Calu3 (cell line): ENCODE measurements around the gene DDAH1. TPM values are rescaled to one million over a fixed set of nuclear protein-coding genes. Genes with fewer than 3 reads are reported as not detected.
A peak's percentile ranks its signal among the peaks of the same experiment; 100 is the strongest.

ENCODE experiments used
- BruUV-seq: library from RNA; stranded (reverse); fragments of 400-500 nt; replicated peaks from 2 replicates; lab custom pipeline; 2021; lab: Mats Ljungman, UMichigan
- CTCF ChIA-PET: fragments of 300-600 bp; sonication (Branson Sonifier 250); formaldehyde crosslinking; loops from one replicate; lab custom pipeline; 2022; ENCODE audit warnings: antibody characterized with exemption; lab: Charles Lee
- DNase-seq: peaks from one replicate; pipeline ENCODE4 v3.0.0; 2022
- H3K27ac Mint-ChIP-seq: one replicate; pipeline ENCODE4 v1.8.0; 2022; ENCODE audit warnings: mixed read lengths; ENCODE audit not compliant: unreplicated experiment
- H3K27me3 Mint-ChIP-seq: one replicate; pipeline ENCODE4 v1.8.0; 2022; ENCODE audit warnings: mixed read lengths; ENCODE audit not compliant: unreplicated experiment
- H3K36me3 Mint-ChIP-seq: one replicate; pipeline ENCODE4 v1.8.0; 2022; ENCODE audit warnings: mild to moderate bottlenecking, moderate library complexity, mixed read lengths; ENCODE audit not compliant: insufficient read depth, unreplicated experiment
- H3K4me1 Mint-ChIP-seq: one replicate; pipeline ENCODE4 v1.8.0; 2022; ENCODE audit warnings: mild to moderate bottlenecking, low read depth, mixed read lengths; ENCODE audit not compliant: unreplicated experiment
- H3K4me3 Mint-ChIP-seq: one replicate; pipeline ENCODE4 v1.8.0; 2022; ENCODE audit warnings: mild to moderate bottlenecking, low read depth, moderate library complexity, mixed read lengths; ENCODE audit not compliant: unreplicated experiment
- H3K9me3 Mint-ChIP-seq: one replicate; pipeline ENCODE4 v1.8.0; 2022; ENCODE audit warnings: low read depth, mixed read lengths; ENCODE audit not compliant: unreplicated experiment
- intact Hi-C: fragments of 100-400 bp; cut with micrococcal nuclease; formaldehyde crosslinking; loops from one replicate; pipeline ENCODE4 v1.10.0; 2022; ENCODE audit not compliant: unreplicated experiment
- total RNA-seq: library from RNA; stranded (reverse); gene quantifications from 2 replicates; pipeline ENCODE4 v1.2.3, GENCODE V29; 2022
- TF ChIP-seq, protein P1 (sequence below): fragments of 200-600 bp; IDR thresholded peaks from one replicate; pipeline ENCODE4 v1.8.0; 2022; ENCODE audit warnings: antibody characterized with exemption; ENCODE audit not compliant: unreplicated experiment

Gene DDAH1
- total RNA-seq, 1 experiment from 2014 or later, result 84.1 TPM

- TF ChIP-seq, protein P1, sequence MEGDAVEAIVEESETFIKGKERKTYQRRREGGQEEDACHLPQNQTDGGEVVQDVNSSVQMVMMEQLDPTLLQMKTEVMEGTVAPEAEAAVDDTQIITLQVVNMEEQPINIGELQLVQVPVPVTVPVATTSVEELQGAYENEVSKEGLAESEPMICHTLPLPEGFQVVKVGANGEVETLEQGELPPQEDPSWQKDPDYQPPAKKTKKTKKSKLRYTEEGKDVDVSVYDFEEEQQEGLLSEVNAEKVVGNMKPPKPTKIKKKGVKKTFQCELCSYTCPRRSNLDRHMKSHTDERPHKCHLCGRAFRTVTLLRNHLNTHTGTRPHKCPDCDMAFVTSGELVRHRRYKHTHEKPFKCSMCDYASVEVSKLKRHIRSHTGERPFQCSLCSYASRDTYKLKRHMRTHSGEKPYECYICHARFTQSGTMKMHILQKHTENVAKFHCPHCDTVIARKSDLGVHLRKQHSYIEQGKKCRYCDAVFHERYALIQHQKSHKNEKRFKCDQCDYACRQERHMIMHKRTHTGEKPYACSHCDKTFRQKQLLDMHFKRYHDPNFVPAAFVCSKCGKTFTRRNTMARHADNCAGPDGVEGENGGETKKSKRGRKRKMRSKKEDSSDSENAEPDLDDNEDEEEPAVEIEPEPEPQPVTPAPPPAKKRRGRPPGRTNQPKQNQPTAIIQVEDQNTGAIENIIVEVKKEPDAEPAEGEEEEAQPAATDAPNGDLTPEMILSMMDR, result no peak
- H3K36me3 Mint-ChIP-seq, result no peaks in the 10 kb centered on the region
- H3K4me3 Mint-ChIP-seq, result peak overlapping the region; percentile 58
- peak overlapping the region; percentile 45 for H3K27ac Mint-ChIP-seq
- H3K27me3 Mint-ChIP-seq, result no peaks in the 10 kb centered on the region
- peak; percentile 30 for DNase-seq
- CTCF ChIA-PET, result interaction anchor here (0.7 to 3.3 kb wide), 6 partner anchors 9 to 95 kb away, joined by 5 to 15 read pairs (median 8); no protein-coding TSS in a partner anchor
- BruUV-seq, result no TSS peak
- H3K4me1 Mint-ChIP-seq, result peaks cover 57% of the 10 kb centered on the region
- intact Hi-C loops, result no loop called here
- H3K9me3 Mint-ChIP-seq, result no peaks in the 10 kb centered on the region
These were observed 57.9 kb downstream of the DDAH1 start for GRCh38 chr1:85406887-85407533.

DNA sequence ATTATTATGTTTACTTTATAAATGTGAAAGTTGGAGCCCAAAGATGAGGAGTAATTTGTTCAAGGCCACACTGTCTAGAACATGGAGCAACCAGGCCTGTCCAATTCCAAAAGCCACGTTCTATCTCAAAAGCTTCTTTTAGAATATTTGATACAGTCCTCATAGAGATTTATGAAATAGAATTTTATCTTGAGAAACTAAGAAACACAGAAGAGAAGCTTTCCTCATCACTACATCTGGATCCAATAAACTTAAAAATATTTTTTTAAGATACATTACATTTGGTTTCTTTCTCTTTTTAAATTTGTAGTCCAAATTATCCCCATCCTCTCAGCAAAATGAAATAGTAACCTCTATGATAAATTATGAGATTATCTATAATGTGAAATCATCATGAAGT lies 58.9 kb downstream of the DDAH1 start:
- H3K4me1 Mint-ChIP-seq, result peaks cover 47% of the 10 kb centered on the region
- CTCF ChIA-PET, result interaction anchor here (3.3 kb wide), 1 partner anchor 62 kb away, joined by 15 read pairs; no protein-coding TSS in a partner anchor
- no peak overlapping the region for H3K4me3 Mint-ChIP-seq
- TF ChIP-seq, protein P1, result no peak
- no peak for DNase-seq
- intact Hi-C loops, result no loop called here
- no TSS peak for BruUV-seq
- H3K9me3 Mint-ChIP-seq, result no peaks in the 10 kb centered on the region
- H3K27me3 Mint-ChIP-seq, result no peaks in the 10 kb centered on the region
- no peak overlapping the region for H3K27ac Mint-ChIP-seq
- no peaks in the 10 kb centered on the region for H3K36me3 Mint-ChIP-seq

DNA sequence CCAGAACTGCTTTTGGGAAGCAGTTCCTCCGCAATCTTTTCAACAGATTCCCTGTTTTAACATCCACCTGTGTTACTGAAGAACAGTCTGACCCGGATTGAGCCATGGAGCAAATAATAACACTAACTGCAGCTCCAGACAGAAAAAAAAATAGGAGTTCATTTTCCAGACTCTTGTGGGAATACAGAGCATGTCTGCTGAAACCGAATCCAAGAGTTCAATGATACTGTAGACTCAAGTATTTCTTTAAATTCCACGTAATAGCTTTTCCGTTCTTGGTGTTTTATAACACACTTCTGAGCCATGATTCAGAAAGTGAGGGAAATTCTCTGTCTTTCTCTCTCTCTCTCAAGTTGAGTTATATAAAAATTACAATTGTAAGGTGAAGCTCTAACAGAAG lies 60.6 kb downstream of the DDAH1 start:
- Mint-ChIP-seq H3K4me1 (peaks cover 49% of the 10 kb centered on the region), H3K9me3 (no peaks in the 10 kb centered on the region), H3K27ac (peak overlapping the region; percentile 36), H3K4me3 (no peak overlapping the region), H3K36me3 (no peaks in the 10 kb centered on the region), H3K27me3 (no peaks in the 10 kb centered on the region)
- intact Hi-C loops, result loop anchor here (2.0 kb wide), 1 partner anchor 56 kb away; no protein-coding TSS in a partner anchor
- TF ChIP-seq, protein P1, result no peak
- CTCF ChIA-PET, result interaction anchor here (1.4 kb wide), 1 partner anchor 177 kb away, joined by 3 read pairs; no protein-coding TSS in a partner anchor
- BruUV-seq, result no TSS peak
- no peak for DNase-seq

DNA sequence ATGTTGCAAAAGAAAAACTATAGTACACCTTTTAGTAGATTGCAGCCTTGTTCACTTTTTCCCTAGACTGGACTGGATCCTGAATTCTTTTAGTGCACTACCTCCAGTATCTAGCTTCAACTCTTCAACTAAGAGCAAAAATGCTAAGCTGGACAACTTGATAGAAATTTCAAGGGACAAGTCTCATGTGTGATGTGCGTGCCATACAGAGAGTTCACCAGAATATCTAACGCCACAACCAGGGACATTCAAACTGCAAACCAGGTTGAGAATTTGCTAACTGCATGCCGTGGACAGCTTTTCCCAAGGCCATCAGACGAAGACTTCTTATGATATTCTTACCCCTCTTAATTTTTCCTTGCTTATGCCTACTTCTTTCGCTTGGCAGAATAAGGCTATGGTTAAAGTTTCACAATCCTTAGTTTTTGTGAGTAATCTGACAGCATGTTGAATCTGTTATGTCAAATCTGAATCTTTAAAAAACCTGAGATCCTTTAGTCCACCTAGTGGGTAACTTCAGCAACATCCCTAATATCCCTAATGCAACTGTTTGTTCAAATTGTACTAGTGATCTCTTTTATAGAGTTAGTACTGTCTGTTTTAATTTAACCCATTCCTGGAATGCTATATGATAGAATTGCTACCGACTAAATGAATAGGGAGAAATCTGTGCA lies 66.4 kb downstream of the DDAH1 start:
- CTCF ChIA-PET, result interaction anchor here (1.8 kb wide), 1 partner anchor 54 kb away, joined by 7 read pairs; no protein-coding TSS in a partner anchor
- TF ChIP-seq, protein P1, result no peak
- no peaks in the 10 kb centered on the region for H3K27me3 Mint-ChIP-seq
- peaks cover 36% of the 10 kb centered on the region for H3K4me1 Mint-ChIP-seq
- no peak for DNase-seq
- H3K4me3 Mint-ChIP-seq, result no peak overlapping the region
- BruUV-seq, result no TSS peak
- intact Hi-C loops, result loop anchor here (1.0 to 5.0 kb wide), 3 partner anchors 36 to 90 kb away; no protein-coding TSS in a partner anchor
- H3K9me3 Mint-ChIP-seq, result no peaks in the 10 kb centered on the region
- H3K27ac Mint-ChIP-seq, result no peak overlapping the region
- H3K36me3 Mint-ChIP-seq, result no peaks in the 10 kb centered on the region
